ENCODE measurements around the gene MZF1.

MZF1 gene

DNA sequence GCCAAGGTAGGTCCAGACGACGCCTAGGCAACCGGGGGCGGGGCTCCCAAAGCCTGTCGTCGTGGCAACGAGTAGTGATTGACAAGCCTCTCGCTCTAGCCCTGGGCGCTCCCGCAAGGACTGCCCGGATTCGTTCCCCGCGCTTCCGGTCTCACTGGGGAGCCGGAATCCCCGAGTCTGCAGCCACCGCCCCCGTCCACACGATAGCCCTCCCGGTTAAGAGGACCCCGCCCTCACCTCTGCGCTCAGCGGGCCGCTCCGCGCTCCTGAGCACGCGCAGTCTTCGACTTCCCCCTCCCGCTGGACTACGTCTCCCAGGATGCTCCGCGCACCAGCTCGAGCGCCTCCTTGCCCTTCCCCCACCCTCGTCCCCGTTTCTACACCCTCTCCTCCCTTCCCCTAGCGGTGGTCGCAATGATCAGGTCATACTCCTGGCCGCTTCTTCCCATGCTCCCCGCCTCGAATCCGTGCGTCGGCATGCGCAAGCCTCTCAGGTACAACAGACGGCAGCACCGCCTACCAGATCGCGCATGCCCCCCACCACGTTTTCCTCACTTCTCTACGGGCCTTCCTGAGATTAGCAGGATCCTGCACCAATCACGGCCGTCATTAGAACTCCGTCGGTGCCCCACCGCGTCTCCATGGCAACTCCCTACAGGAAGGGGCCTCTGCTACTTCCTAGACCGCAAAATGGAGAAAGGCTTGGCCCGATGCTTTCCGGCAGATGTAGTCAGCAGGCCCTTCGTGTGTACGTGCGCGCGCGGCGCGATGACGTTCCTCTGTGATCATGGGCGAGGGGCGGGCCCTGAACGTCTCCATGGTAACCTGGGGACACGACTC, at the start of gene MZF1 (continued):
- peak; percentile 94 for TF ChIP-seq ZBTB21 (tag by site-specific recombination; IDR thresholded peaks at IDR 0.05)
- no peak for TF ChIP-seq SCRT1 (tag by site-specific recombination; IDR thresholded peaks at IDR 0.05; ENCODE audit: borderline replicate concordance)
- no peak for TF ChIP-seq ZNF624 (tag by site-specific recombination; IDR thresholded peaks at IDR 0.05)
- no peak; the same call in 1 of the 2 replicates for TF ChIP-seq YY1 (tag by site-specific recombination; IDR thresholded peaks at IDR 0.05)
- TF ChIP-seq PRDM1 (tag by site-specific recombination; IDR thresholded peaks at IDR 0.05): 0 out of 2 replicates have a peak, but pooled peaks have one; percentile 11
- TF ChIP-seq ZNF521 (tag by site-specific recombination; IDR thresholded peaks at IDR 0.05): no peak
- TF ChIP-seq PBX3 (CRISPR knock-in tag; IDR thresholded peaks at IDR 0.05): peak; percentile 93
- peak; percentile 89; the same call in 1 of the 2 replicates for TF ChIP-seq ZNF391 (tag by site-specific recombination; IDR thresholded peaks at IDR 0.05; ENCODE audit: borderline replicate concordance, low read depth)
- TF ChIP-seq RBAK (tag by site-specific recombination; IDR thresholded peaks at IDR 0.05): no peak
- peak; percentile 95 for TF ChIP-seq ZNF76 (tag by site-specific recombination; IDR thresholded peaks at IDR 0.05; ENCODE audit: borderline replicate concordance, low read depth)
- TF ChIP-seq INSM2 (tag by site-specific recombination; IDR thresholded peaks at IDR 0.05): peak; percentile 88
- peak; percentile 89 for TF ChIP-seq ZNF692 (tag by site-specific recombination; IDR thresholded peaks at IDR 0.05)
- peak; percentile 90 for TF ChIP-seq ZNF398 (tag by site-specific recombination; IDR thresholded peaks at IDR 0.05)
- TF ChIP-seq ZNF324 (tag by site-specific recombination; IDR thresholded peaks at IDR 0.05): peak; percentile 95
- no peak for TF ChIP-seq ZNF510 (tag by site-specific recombination; IDR thresholded peaks at IDR 0.05; ENCODE audit: insufficient replicate concordance)
- TF ChIP-seq, protein P1, sequence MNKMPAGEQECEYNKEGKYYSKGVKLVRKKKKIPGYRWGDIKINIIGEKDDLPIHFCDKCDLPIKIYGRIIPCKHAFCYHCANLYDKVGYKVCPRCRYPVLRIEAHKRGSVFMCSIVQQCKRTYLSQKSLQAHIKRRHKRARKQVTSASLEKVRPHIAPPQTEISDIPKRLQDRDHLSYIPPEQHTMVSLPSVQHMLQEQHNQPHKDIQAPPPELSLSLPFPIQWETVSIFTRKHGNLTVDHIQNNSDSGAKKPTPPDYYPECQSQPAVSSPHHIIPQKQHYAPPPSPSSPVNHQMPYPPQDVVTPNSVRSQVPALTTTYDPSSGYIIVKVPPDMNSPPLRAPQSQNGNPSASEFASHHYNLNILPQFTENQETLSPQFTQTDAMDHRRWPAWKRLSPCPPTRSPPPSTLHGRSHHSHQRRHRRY (tag by site-specific recombination; IDR thresholded peaks at IDR 0.05): no peak
- no peak for TF ChIP-seq ZNF302 (tag by site-specific recombination; IDR thresholded peaks at IDR 0.05; ENCODE audit: low read depth)
- TF ChIP-seq IKZF3 (tag by site-specific recombination; IDR thresholded peaks at IDR 0.05): no peak
- TF ChIP-seq, protein P2, sequence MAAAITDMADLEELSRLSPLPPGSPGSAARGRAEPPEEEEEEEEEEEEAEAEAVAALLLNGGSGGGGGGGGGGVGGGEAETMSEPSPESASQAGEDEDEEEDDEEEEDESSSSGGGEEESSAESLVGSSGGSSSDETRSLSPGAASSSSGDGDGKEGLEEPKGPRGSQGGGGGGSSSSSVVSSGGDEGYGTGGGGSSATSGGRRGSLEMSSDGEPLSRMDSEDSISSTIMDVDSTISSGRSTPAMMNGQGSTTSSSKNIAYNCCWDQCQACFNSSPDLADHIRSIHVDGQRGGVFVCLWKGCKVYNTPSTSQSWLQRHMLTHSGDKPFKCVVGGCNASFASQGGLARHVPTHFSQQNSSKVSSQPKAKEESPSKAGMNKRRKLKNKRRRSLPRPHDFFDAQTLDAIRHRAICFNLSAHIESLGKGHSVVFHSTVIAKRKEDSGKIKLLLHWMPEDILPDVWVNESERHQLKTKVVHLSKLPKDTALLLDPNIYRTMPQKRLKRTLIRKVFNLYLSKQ (tag by site-specific recombination; IDR thresholded peaks at IDR 0.05; ENCODE audit: borderline replicate concordance): no peak
- 0 out of 2 replicates have a peak, but pooled peaks have one; percentile 77 for TF ChIP-seq ZNF239 (tag by site-specific recombination; IDR thresholded peaks at IDR 0.05)
- TF ChIP-seq ZNF555 (tag by site-specific recombination; conservative IDR thresholded peaks at IDR 0.05): no peak
- TF ChIP-seq ZNF548 (tag by site-specific recombination; IDR thresholded peaks at IDR 0.05): no peak
- TF ChIP-seq ZNF155 (tag by site-specific recombination; IDR thresholded peaks at IDR 0.05): no peak
- TF ChIP-seq ZBTB7A (tag by site-specific recombination; IDR thresholded peaks at IDR 0.05; ENCODE audit: low read depth): peak; percentile 97
- TF ChIP-seq, protein P3, sequence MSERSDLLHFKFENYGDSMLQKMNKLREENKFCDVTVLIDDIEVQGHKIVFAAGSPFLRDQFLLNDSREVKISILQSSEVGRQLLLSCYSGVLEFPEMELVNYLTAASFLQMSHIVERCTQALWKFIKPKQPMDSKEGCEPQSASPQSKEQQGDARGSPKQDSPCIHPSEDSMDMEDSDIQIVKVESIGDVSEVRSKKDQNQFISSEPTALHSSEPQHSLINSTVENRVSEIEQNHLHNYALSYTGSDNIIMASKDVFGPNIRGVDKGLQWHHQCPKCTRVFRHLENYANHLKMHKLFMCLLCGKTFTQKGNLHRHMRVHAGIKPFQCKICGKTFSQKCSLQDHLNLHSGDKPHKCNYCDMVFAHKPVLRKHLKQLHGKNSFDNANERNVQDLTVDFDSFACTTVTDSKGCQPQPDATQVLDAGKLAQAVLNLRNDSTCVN (tag by site-specific recombination; optimal IDR thresholded peaks at IDR 0.05): peak; percentile 97
- peak; percentile 79 for TF ChIP-seq ZNF843 (tag by site-specific recombination; IDR thresholded peaks at IDR 0.05)
- no peak for TF ChIP-seq ZNF221 (tag by site-specific recombination; IDR thresholded peaks at IDR 0.05; ENCODE audit: borderline replicate concordance)
- TF ChIP-seq ZBTB1 (tag by site-specific recombination; IDR thresholded peaks at IDR 0.05): no peak
- no peak for TF ChIP-seq ZNF600 (tag by site-specific recombination; IDR thresholded peaks at IDR 0.05)
